GM21737 (cell line): ENCODE data around the gene AIRE.
"Not testable (repeated sequence)": the region's sequence is repeated elsewhere in the genome, so short reads cannot be mapped to it uniquely, and the experiment has no call there.

Source experiments
- ATAC-seq: cut with Tn5 transposase; IDR thresholded peaks from one replicate; pipeline ENCODE4 v1.9.1; 2021; ENCODE audit warnings: mild to moderate bottlenecking, moderate library complexity; ENCODE audit not compliant: unreplicated experiment

AIRE gene

GRCh38 chr21:44291078-44291935 is 5.6 kb downstream of the AIRE start:
- no peak for ATAC-seq

- ATAC-seq: no peak
These were observed 6.5 kb downstream of the AIRE start for GRCh38 chr21:44291936-44292811.

GRCh38 chr21:44292812-44293195 is 7.1 kb downstream of the AIRE start:
- ATAC-seq: no peak

GRCh38 chr21:44293551-44294231 is 8.0 kb downstream of the AIRE start:
- ATAC-seq: no peak

- ATAC-seq: no peak
These were observed 8.9 kb downstream of the AIRE start for GRCh38 chr21:44294391-44295162.

GRCh38 chr21:44295163-44295573 is 9.5 kb downstream of the AIRE start:
- ATAC-seq: no peak

GRCh38 chr21:44295646-44296045 is 10.0 kb downstream of the AIRE start:
- ATAC-seq: no peak

GRCh38 chr21:44296103-44296519 is 10.4 kb downstream of the AIRE start:
- no peak for ATAC-seq

- ATAC-seq: no peak
These were observed 11.2 kb downstream of the AIRE start for GRCh38 chr21:44296916-44297315.

- no peak for ATAC-seq
These were observed 12.0 kb downstream of the AIRE start for GRCh38 chr21:44297525-44298290.

GRCh38 chr21:44298301-44298700 is 12.6 kb downstream of the AIRE start:
- ATAC-seq: no peak

- no peak for ATAC-seq
These were observed 13.4 kb downstream of the AIRE start for GRCh38 chr21:44299085-44299457.

GRCh38 chr21:44299458-44300261 is 14.0 kb downstream of the AIRE start, which contains the start of gene PFKL:
Gene PFKL, plus strand, starts transcription at chr21:44300053. Its CDS starts 53 bp downstream, at chr21:44300106.
- ATAC-seq: peak; percentile 54

- ATAC-seq: peak; percentile 21
These were observed 14.7 kb downstream of the AIRE start for GRCh38 chr21:44300262-44300959.

- no peak for ATAC-seq
These were observed 15.5 kb downstream of the AIRE start for GRCh38 chr21:44301141-44301540.

GRCh38 chr21:44301961-44302406 is 16.3 kb downstream of the AIRE start:
- ATAC-seq: no peak

- ATAC-seq: not testable (repeated sequence)
These were observed 17.1 kb downstream of the AIRE start for GRCh38 chr21:44302573-44303401.
